NCI-H526 treated with DMSO at 0.1 percent for 48 hours (cell line): Measurements from ENCODE around the gene ANKMY2.

Source experiments
- DNase-seq: peaks from one replicate; lab custom pipeline; 2025; lab: John Stamatoyannopoulos, UW

ANKMY2 gene

DNA sequence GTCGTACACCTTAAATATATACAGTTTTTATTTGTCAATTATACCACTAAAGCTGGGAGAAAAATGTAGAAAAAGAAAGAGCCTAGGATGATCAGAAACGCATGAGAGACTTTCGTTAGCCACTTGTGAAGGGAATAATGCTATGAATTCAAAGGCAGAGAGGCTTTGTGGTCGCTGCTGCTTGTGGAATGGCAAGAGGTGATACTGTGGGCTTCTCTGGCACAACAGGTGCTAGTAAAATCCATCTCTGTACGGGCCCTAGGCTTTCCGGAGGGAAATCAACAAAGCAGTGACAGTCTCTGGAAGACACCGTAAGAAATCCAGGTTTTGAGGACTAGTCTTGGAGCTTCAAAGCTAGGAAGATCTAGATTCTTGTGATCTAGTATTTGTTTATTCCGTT lies 66.3 kb downstream of the ANKMY2 start:
- no peak for DNase-seq

DNA sequence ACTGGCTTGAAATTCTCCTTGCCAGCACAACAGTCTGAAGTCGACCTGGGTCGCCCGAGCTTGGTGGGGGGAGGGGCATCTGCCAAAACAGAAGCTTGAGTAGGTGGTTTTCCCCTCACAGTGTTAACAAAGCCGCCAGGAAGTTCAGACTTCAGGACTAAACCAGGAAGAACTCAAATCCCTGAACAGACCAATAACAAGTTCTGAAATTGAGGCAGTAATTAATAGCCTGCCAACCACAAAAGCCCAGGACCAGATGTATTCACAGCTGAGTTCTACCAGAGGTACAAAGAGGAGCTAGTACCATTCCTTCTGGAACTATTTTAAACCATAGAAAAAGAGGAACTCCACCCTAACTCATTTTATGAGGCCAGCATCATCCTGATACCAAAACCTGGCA lies 73.6 kb downstream of the ANKMY2 start:
- DNase-seq, result no peak

DNA sequence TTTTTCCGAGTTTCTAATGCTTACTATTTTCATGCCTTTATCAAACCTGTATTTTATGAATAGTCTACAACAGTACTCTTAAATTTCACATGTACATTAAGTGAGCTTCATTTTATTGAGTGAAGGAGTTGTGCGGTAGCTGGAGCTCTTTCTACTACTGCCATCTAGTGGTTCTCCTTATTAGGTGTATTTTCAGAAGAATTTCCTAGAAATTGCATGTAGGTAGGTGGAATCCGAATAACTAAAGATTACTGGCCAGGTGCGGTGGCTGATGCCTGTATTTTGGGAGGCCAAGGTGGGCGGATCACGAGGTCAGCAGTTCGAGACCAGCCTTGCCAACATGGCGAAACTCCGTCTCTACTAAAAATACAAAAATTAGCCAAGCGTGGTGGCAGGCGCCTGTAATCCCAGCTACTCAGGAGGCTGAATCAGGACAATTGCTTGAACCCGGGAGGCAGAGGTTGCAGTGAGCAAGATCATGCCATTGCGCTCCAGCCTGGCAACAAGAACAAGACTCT lies 80.6 kb downstream of the ANKMY2 start:
- DNase-seq, result peak; percentile 72

DNA sequence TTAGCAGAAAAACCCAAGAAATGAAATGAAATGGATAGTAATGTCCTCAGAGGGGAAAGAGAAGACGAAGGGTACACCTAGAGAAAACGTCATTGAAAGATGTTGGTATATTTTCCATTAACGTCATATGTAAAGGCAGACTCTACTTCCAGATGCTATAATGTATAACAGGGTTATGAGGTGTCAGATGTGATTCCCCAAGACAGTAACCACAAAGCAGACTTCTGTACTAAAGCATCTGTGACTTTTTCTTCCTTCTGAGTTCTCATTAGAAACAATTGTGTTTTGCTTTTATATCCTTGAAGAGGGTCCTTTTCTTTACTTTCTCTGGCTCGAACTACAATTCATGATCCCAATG lies 81.6 kb downstream of the ANKMY2 start:
- DNase-seq, result no peak

DNA sequence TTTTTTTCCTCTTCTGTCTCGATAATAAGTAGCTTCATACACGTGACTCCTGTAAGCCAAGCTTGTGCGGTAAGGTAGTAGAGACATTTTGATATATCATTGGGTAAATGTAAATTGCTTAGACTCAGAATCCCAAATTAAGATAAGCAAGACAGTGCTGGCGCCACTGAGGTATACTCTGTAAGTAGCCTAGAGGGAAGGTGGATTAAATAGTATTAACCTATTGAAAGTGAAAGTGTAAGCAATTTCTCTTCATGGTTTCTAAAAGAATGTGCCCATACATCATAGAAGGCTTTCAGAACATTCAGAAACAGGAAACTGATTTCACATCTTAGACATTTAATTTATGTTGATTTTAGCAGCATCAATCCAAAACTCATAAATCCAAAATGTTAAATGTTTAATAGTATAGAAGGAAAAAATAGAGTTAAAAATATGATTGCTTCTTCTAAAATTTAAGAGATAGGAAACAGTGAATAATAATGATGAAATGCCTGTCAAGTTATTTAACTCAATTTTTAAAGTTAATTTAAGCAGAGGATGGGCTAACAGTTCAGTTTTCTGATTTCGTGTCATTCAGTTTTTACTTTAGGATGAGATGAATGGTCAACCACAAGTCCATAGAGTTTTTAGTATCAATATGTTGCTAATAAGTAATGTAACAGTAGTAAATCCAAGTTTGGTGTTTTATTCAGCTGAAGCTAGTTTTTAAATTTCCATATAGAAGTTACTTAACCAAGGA lies 82.1 kb downstream of the ANKMY2 start:
- DNase-seq, result no peak

DNA sequence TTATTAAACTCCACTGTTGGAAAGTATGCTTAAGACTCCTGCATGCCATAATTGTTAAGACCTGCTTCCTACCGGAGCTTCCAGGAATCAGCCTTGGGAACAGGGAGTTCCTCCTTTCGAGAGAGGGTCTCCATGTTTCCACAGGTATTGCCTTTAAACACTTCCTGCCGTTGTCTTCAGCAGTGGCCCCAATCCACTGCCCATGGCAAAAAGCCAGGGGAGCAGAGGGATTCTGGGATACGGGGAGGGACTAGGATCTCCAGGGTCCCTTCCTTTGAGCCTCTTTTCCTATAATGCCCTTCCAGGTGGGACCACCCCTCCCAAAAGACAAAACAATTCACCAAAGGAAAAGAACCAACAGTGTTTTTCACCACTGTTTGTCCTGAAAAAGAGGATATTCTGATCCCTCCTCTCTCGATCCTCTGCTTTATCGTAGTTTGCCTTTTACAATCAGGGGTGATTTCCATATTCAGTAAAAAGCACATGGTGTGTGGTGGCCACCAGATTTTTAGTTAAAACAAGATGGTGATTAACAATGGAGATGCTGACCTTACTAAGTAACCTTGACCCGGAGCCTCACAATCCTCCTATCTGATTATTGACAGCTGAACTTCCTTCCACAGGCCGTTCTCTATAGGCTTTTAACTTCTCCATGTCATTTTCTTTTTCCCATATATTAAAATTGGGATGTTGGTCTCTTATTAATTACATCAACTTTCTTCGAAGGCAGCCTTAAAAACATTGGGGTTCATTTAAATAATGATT lies 82.9 kb downstream of the ANKMY2 start:
- no peak for DNase-seq

DNA sequence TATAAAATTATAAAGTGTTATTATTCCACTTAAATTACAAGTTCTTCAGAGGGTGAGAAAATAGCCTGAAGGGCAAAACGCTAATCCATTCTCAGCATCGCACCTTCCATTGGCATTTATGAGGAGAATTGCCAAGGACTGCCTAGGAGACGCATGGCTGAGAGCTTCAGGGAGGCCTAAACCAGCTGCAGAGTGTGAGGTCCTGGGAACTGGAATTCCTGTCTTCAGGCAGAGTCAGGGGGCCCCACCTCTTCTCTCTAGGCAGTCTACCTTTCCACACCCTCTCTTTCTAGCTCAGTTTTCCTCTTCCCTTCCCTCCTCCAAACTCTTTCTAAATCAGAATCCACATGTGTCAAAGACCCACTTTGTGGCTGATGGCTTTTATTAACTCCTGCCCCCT lies 83.6 kb downstream of the ANKMY2 start:
- no peak for DNase-seq

DNA sequence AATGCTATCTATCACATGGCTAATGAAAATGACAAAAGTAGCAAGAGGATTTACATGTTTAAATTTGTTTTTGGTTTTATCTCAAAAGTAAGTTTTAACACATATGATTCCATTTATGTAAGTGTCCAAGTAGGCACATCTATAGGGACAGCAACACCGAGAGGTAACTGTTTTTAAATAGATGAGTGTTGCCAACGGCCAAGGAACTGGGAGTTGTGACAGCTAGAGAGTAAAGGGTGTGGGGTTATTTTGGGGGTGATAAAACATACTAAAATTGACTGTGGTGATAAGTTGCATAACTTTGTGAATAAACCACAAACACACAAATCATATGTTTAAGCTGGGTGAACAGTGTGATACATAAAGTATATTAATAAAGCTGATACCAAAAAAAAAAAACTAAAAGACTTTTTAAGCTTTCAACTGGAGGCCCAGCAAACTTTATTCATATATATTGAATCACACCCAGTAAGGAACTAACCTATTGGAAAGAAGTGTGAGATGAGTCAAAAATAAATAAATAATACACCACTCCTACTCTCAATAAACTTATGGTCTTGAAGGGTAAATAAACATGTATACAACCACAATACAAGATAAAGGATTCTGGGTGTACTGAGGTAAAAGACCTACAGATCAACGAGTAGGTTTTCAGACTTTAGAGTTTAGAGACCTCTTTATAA lies 85.9 kb downstream of the ANKMY2 start:
- DNase-seq, result no peak

DNA sequence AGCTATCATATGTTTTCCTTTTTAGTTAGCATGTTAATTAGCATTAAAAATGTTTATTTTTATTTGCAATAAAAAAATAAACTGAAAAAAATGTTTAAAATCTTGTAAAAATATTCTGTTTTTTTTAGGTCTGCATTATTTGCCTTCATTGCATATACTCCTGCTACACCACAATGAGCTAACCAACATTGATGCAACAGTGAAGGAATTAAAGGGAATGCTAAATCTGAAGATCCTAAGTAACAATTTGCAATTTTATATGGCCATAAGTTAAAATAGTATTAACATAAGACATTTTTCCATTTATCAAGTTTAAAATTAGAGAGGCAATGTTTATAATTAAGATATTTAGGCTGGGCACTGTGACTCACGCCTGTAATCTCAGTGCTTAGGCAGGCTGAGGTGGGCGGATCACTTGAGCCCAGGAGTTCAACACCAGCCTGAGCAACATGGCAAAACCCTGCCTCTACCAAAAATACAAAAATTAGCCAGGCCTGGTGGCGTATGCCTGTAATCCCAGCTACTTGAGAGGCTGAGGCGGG lies 86.7 kb downstream of the ANKMY2 start:
- no peak for DNase-seq

DNA sequence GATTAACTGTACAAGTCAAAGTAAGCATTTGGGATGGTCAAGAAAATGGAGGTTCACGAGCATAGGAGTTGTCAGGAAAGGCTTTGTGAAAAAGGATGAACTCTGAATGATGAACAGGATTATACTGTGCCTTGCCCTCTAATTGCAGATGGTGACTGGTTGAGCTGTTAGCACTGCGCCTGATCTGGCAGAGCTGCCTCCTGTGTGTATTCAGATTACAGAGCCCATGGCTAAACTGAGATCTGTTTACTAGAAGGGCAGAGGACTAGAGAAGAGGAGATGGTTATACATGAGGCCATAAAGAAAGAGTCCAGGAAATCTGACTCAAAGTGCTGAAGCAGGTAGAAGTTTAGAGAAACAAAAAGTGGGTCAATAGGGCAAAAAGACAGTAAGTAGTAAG lies 89.2 kb downstream of the ANKMY2 start:
- DNase-seq, result no peak

DNA sequence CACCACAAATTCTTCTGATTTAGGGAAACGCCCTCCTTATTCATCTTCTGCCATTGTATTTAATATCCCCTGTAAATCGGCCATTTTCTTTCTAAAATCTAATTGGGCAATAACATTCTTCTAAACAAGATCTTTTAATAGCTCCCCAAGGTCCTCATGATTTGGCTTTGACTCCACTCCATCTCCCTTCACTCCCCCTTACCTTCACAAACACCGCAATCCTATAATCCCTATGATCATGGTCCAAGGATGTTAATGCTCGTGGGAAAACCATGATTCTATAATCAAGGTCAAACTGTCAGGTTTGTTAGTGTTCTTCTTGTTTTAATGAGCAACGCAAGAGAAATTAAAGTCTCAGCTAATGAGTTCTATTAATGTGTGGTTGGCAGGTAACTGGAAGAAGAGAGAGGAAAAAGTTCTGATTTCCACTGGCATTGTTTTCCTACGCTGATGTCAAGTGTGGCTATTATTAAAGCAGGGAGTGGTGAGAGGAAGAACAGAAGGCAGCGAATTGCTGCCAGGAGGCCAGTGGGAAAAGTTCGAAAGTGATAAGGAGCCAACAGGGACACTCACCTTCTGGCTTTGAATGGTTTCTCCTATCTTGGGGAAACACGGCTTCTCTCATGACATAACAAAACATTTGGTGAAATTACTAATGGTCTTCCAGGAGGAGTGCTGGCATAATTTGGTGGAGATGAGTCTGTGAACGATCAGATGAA lies 90.9 kb downstream of the ANKMY2 start:
- no peak for DNase-seq

DNA sequence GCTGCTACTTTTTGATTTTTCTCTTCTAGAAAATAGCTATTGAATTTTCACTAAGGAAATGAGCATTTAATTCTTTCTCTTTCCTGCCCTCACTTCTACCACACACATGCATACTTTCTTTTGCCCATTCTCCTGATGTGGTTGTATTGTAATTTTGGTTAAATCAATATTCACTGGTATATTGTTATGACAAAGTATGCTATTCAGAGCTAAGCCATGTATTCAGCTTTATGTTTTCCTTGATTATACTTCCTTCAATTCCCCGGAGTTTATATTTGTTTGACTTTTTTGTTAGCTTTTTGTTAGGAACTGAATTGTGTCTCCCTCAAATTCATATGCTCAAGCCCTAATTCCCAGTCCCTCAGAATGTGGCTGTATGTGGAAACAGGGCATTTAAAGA lies 94.9 kb downstream of the ANKMY2 start:
- no peak for DNase-seq
